ENCODE data around the gene ADAMTS2.

Gene ADAMTS2

DNA sequence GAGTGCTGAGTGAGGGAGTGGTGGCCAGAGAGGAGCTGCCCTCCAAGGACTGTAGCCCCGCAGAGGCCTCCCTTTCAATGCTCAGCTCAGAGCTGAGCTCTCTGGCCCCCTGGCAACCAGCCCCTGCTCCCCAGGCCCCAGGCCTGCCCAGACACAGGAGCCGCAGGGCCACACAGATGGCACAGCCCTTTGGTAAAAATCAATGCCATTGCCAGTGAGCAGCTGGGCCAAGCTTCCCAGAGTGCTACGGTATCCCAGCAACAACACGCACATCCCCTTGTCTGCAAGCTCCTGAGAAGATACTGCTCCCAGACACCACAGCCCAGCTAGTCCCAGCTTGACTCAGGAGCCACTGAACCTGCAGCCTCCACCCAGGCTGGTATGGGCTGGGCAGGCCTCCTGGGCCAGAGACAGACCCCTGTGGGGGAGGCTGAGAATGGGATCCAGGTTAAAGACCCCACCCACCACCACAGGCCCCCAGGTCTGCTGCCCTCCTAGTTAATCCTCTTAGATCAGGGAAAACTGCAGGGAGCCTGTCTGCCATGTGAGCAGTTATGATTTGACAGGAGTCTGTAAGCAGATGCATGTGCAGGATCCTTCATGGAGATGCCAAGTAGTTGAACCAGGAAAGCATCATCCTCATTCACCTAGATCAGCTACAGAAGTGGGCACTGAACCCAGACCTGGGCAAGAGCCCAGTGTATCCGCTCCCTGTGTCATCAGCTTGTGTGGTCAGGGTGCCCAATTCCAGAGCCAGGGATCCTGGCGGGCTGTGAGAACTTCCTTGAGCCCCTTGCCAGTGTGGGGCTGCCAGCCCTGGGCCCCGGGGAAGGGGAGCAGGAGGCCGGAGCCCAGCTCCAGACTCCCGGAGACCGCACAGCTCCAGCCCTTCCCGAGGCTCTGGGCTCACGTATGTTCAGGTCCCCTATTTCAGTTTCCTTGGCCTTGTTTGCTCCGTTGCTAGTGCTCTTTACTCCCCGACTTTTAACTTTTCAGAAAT, 26.7 kb upstream of the ADAMTS2 start:
- no peak for DNase-seq (ENCODE audit: low read depth in 2 of 2)

DNA sequence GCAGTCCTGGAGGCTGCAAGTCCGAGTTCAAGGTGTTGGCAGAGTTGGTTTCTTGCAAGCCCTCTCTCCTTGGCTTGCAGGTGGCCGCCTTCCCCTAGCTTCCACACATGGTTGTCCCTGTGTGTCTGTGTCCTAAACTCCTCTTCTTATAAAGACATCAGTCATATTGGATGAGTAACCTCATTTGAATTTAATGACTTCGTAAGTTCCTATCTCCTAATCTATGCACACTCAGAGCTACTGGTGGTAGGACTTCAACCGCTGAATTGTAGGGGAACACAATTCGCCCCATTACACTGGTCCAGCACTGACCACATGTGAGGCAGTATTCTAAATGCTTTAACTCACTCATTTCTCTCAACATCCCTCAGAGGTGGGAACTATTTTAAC, 25.9 kb upstream of the ADAMTS2 start:
- DNase-seq (ENCODE audit: low read depth in 2 of 2) = no peak

DNA sequence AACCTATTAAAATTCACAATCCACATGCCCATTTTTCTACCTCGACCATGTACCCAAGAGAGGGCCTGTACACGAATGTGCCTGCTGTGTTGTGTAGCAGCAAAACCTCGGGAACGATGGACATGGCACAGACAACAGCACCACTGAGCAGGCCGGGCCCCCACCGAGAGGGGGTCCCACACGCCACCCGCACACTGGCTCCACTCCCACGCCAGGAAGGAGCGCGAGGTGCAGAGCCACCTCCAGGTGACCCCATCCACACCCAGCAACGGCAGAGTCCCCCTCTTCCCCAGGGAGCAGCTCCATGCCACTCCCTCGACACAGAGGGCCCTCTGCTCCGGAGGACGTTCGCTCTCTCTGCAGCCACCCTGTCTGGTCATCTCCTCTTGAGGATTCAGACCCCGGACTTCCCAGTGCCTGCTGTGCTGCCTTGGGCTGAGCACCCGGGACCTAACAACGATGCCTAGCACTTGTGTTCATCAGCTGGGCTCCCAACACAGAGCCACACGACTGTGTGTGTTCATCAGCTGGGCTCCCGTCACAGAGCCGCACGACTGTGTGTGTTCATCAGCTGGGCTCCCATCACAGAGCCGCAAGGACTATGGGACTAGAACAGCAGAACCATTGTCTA, 25.3 kb upstream of the ADAMTS2 start:
- no peak for DNase-seq (ENCODE audit: low read depth in 2 of 2)

DNA sequence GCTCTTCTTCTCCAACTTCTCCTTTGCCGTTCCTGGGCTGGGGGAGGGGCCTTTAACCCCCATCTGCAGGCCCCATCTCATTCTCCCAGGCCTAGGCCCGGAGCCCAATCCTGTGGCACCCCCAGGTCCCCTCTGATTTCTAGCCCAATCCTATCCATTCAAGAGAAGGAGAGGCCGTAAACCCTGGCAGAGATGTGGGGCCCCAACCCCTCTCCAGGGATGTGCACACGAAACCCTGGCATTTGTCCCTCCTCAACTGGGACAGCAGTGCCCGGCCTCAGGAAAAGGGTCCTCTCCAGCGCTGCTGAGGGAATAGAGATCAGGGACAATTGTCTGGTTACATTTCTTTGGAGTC, 24.2 kb upstream of the ADAMTS2 start:
- DNase-seq (ENCODE audit: low read depth in 2 of 2) = no peak

DNA sequence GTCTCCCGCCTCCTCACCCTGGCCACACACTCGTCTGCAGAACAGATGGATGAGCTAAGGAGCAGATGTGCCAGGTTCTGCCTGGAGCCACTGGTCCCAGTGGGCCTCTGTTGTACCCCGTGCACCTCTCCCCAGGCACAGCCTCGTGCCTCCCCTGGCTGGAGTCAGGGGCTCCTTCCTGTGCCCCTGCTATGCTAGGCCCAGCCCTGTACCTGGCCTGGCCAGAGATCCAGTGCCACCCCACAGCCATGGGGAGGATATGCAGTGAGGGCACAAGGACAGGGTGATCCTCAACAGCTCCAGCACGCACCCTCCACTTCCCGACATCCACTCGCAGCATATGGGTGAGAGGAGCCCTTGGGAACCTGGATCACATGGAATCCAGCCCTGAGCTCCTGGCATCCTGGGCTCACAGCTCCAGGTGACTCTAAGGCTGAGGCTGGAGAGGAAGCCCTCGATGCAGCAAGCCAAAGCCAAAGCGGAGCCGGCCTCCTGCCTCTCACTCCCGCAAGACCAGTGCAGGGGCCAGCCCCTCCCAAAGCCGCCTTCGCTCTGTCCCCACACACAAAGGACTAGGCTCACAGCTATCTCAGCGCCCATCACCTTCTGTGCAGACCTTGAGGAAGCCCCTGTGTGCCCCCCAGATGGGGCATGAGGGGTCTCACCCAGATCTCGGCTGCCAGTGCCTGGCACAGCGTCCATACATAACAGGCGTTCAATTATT, 23.7 kb upstream of the ADAMTS2 start:
- no peak for DNase-seq (ENCODE audit: low read depth in 2 of 2)

DNA sequence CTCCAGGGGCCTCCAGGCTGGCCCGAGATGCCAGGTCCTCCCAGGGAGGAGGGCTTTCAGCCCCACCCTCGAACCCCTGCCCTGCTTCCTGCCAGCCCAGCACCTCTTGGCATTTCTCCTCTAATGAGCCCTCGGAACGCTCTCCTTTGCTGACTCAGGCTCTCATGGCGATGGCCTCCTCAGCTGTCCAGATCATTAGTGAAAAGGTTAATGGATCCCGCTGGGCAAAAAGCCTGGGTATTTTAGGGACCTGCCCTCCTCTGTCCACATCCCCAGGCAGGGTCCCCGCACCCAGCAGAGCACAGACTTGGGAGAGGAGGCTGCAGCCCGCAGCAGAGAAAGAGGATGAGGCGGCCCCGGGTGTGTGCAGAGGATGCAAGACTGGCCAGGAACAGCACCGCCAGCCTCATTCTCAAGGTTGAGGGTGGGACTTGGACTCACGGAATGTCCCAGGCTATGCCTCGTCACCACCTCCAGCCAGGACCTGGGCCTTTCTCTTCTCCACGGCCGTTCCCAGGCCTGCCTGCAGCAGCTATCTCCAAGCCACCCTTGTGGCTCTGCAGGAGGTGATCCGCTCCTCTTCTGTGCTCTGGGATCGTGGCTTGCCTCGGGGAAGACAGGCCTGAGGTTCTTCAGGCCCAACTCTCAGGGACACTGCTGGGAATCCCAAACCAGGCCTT, 23.0 kb upstream of the ADAMTS2 start:
- DNase-seq (ENCODE audit: low read depth in 2 of 2) = no peak

DNA sequence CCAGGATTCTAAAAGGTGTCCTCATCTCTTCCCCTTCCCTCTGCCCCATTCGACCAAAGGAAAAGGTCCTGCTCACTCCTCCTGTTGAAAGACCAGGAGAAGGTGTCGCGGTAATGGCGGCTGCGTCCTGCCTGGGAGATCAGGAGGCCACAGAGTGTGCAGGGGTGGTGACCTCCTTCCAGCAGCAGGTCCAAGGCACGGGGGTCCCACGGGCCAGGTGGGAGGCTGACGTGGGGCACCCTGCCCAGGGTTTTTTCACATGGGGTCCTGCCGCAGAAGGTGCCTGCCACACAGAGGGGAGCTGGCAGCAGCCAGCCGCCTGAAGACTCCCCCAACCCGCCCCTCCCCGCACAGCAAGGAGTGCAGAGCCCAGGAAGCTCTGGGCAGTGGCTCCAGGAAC, 22.2 kb upstream of the ADAMTS2 start:
- no peak for DNase-seq (ENCODE audit: low read depth in 2 of 2)

DNA sequence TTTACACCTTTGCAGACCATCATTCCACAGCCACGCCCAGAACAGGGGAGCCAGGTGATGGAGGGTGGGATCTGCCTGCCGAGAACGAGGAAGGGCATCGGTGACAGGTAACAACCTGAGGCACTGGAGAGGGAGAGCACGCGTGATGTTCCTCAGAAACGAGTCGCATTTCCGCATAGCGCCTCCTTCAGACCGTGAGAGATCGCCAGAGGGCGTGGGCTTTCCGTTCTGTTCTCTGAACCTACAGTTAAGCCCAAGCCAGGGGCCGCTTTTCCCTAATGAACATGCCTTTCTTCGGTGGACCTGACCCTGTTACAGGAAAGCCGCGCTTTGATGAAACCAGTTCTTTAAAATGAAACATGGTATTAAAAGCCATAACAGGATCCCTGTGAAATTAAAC, 17.1 kb upstream of the ADAMTS2 start:
- DNase-seq (ENCODE audit: low read depth in 2 of 2) = no peak

DNA sequence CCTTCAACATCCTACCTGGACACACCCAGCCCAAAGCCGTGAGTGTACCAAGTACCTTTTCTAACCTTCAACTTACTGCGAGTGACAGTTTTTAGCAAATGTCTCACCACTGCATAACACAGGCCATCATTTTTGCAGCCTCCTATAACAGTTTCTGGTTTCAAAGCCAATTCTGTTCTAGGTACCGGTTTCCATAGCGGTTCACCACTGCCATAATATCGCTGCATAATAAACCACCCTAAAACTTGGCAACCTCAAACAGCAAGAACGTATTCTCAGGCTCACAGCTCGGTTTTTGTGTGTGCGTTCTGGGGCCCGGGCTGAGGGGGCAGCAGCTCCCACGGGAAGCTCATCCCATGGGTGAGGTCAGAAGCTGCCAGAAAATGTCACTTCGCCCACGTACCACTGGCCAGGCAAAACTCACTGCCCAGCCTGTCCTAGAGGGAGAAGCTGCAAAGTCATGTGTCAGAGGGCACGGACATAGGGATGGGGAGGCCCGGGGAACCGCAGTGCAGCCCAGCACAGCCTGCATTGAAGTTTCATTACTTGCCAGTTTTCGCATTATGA, 15.9 kb upstream of the ADAMTS2 start:
- DNase-seq (ENCODE audit: low read depth in 2 of 2) = no peak

DNA sequence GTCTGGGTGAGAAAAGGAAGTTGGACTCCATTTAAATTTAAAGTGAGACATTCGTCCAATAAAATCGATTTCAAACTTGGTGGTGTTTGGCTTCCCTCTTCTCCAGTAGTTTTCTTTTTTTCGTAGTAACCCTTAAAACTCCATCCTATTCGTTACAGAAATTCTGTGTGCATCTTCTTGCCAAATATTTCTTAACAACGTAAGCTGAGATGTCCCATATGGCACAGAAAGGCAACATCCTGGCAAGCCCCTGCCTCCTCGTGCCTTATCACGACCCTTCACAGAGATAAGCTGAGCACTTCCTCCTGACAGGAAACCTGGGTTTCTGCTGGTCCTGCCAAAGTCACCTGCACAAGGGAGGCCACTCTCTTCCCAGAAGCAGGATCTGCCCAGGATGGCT, 11.8 kb upstream of the ADAMTS2 start:
- DNase-seq (ENCODE audit: low read depth in 2 of 2) = no peak

DNA sequence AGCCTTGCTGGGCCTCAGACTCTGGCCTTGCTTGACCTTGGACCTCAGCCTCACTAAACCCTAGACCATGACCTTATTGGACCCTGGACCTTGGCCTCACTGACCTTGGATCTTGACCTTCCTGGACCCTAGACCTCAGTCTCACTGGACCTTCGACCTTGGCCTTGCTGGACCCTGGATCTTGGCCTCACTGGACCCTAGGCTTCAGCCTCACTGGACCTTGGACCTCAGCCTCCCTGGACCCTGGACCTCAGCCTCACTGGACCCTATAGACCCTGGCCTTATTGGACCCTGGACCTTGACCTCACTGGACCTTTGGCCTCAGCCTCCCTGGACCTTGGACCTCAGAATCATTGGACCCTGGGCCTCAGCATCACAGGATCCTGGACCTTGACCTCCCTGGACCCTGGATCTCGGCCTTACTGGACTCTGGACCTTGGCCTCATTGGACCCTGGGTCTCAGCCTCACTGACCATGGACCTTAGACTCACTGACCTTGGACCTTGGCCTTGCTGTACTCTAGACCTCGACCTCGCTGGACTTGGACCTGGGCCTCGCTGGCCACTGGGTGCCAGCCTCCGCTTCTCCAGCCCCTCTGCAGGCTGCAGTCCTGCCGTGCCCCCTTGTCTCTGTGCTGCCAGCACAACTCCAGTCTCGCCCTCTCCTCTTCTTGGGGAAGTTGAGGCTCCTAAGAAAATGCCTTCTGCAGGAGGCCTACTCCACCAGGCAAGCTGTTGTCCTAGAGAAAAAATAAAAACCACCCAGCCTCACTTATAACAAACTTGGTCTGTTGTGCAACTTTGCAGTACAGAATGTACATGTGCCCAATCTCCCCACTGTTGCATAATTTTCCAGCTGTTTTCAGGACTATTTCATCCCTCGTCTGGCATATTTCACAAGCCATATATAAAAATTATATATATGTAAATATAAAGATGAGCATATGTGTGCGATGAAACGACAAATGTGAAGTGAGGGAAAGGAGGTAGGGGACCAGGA, 11.0 kb upstream of the ADAMTS2 start:
- DNase-seq (ENCODE audit: low read depth in 2 of 2) = no peak

DNA sequence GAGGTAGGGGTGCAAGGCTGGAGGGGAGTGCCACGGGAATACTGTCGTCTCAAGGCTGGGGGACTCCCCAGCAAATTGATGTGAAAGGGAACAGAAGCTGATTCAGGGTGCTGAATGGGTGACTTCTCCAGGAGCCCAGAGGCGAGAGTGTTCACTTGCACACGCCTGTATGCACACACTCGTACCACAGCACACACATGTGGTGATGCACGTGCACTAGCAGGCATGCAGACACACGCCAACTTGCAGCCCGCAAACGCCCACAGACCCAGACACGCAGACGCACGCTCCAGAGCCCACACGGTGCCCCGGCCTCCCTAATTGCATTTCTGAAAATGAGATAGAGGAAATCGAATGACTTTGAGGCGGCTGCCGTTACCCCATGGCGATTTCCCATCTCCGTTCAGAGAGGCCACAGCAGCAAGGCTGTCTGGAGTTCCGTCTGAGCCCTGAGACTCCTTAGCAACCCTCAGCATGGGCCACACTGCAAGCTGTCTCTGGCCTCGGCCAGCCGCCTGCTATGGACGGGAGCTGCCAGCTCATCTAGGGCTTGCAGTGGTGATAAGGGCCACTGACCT, 9.1 kb upstream of the ADAMTS2 start:
- DNase-seq (ENCODE audit: low read depth in 2 of 2) = no peak

DNA sequence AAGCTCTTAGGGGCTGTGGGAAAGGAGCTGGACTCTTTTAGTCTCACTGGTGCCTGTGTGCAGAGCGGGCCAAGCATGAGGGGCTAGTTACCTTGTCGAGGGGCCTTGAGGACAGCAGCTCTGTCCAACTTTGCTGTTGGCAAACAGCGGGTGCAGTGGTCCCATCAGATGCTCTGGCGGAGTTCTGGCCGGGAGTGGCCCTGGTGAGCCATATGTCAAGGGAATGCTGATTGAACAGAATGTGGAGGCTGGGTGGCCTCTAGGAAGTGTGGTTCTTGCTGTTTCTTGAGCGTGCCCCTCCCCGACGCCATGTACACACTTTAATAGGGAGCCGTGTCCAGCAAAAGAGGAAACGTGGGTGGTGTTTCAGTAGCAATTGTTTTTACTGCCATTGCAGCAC, 3.6 kb upstream of the ADAMTS2 start:
- DNase-seq (ENCODE audit: low read depth in 2 of 2) = no peak

DNA sequence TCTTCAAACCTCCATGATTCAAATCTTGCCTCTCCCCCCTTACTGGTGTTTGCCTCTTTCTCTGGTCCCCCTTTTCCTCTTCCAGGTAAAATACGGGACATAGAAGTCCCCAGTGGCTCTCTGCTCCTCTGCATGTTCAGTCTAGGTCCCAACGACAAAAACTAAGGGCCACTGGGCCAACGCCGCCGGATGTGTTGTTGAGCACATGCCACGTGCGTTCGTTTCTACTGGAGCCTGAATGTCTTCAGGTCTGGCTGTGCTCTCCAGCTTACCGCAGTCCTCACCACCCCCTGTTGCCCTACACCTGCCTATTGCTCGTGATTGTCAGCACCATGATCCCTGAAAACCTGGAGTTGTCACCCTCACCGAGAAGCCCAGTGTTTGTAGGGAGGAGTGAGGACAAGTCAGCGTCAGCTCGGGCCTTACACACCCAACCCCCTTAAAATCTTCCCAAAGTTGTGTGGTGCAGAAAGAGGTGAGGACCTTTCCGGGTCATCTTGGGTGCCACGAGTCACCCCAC, 2.8 kb upstream of the ADAMTS2 start:
- DNase-seq (ENCODE audit: low read depth in 2 of 2) = no peak

DNA sequence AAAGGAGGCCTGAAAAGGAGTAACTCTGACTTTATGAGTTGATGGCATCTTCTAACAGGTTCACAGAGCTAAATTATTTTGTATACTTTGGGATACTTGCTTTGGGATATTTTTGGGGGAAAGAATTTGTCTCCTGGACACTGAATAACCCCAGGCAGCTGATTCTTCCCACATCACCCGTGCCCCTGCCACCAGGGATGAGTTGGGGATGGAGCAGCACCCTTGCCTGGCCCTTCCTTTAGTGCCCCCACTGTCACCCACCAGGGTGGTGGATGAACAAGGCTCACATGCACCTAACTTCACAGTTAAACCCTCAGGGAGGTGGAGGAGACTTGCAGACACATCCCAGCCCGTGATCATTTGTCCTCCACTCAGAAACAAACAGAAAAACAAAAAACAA, 2.3 kb upstream of the ADAMTS2 start:
- no peak for DNase-seq (ENCODE audit: low read depth in 2 of 2)

DNA sequence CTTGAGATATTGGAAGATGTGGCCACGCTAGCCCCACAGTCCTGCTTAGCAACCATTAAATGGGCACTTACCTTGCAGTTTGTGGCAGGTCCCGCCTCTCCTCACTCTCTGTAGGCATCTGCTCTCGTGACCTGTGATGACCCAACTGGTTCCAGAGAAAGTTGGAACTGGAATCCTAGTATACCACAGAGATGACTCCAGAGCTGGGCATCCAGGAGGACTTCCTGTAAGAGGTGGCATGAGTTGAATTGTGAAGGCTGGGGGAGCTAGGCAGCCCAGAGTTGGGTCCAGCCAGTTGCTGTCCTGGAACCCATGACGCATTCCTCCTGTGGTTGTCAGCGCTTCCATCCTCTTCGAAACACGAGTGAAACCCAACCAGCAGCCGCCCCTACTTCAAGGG, 1.6 kb upstream of the ADAMTS2 start:
- DNase-seq (ENCODE audit: low read depth in 2 of 2) = no peak

DNA sequence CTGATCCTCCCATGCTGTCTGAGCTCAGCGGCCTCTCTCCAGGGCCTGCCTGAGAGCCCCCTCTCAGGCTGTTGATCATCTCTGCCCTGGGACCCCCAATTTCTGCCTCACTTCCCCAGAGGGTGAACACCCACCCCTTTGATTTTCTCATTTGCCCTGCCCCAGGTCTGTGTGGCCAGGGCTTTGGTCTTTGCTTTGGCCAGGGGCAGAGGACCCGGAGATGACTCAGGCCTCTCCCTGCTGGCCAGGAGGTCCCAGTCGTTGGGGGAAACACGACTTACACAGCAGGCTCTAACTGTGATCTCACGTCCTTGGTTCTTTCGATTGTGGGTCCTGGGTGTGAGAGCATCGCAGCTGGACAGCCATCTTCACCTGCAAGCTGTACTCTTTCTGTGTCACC, 1.1 kb upstream of the ADAMTS2 start:
- no peak for DNase-seq (ENCODE audit: low read depth in 2 of 2)

DNA sequence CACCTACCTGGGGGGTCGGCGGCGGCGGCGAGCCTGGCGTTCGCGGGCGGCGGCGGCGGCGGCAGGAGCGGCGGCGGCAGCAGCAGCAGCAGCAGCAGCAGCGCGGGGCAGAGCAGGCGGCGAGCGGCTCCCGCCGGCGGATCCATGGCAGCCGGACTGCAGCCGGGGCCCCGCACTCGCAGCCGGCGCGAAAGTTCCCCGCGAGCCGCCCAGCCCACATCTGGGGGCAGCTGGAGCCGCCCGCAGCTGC, 153 bp downstream of the ADAMTS2 start:
- DNase-seq (ENCODE audit: low read depth in 2 of 2) = no peak

DNA sequence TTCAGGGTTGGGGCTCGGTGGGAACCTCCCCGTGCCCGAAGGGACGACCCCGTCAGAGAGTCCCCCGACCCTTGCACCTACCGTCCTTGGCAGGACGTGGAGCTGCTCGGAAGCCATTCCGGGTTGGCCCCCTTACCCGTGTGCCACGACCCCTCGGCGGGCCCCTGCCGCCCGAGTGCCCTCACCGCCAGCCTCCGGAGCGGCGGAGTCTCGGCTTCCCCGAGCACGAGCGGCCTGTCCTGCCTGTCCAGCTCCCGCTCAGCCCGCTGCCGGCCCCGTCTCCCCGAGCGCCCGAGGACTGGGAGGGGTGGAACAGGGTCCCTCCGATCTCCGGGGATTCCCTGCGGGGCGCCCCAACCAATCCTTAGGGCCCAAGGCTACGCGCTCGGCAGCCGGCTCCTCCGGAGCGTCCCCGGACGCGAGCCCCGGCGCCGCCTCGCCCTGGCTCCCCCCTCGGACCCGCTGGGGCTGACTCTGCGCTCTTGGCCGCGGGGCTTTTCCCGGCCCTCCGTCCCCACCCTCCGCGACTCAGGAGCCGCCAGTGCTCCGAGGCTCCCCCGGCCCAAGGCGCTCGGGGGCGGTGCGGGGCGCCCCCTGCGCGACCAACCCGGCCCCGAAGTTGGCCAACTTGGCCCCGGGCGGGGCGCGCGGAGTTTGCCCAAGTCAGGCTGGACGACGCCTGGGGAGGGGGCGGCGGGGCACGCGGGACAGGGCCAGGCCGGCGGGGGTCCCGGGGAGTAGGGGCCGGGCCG, 654 bp downstream of the ADAMTS2 start:
- DNase-seq (ENCODE audit: low read depth in 2 of 2) = no peak
